Cortex of kidney (tissue), 1 donor: ENCODE data around the gene CACNA1F.
A peak's percentile ranks its signal among the peaks of the same experiment; 100 is the strongest.

Experiments used
- DNase-seq: peaks from one replicate; lab custom pipeline; 2025; lab: John Stamatoyannopoulos, UW

The CACNA1F gene

DNA sequence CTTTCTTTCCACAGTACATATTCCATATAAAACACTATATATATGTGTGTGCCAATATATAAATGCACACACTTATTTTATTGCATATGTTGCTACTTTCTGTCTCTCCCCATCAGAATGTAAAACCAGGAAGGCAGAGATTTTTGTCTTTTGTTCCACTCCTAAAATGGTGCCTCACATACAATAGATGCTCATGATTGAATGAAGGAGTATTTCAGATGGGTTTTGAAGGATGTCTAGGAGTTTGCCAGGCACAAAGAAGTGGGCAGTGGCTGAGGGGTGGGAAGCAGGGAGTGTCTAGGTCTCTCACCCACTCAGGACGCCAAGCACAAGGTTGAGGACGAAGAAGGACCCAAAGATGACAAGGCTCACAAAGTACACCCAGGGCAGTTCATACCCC lies 5.4 kb downstream of the CACNA1F start:
- no peak for DNase-seq

DNA sequence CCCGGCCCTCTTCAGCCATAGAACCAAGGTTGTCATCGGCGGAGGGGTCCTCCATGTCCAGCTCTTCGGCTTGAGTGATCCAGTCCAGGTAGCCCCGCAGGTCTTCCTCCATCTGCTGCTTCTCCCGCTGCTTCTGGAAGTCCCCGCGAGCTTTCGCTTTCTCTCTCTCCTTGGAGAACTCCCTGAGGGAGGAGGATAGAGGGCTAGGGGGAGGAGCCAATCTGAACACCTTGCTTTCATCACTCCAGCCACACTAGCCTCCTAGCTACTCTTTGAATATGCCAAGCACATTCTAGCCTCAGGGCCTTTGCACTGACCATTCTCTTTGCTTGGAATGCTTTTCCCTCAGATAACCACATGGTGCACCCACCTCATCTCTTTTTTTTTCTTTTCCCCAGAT lies 6.2 kb downstream of the CACNA1F start:
- DNase-seq, result no peak

DNA sequence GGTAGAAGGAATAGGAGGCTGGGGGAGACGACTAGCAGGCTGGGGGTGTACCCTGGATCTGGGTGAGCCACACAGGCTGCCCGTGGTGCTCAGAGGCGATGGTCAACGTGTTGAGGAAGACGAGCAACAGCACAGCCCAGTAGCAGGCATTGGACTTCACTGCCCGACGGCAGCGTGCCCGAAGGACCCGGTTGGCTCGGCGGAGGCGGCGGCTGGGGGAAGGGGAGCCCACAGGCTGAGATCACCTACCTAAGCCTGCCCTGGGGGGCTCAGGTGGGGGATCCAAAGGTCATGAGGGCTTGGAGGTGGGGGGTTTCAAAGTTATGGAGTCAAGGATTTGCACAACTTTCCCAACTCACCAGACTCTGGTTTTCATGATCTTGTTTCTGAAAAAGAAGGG lies 7.3 kb downstream of the CACNA1F start:
- no peak for DNase-seq

DNA sequence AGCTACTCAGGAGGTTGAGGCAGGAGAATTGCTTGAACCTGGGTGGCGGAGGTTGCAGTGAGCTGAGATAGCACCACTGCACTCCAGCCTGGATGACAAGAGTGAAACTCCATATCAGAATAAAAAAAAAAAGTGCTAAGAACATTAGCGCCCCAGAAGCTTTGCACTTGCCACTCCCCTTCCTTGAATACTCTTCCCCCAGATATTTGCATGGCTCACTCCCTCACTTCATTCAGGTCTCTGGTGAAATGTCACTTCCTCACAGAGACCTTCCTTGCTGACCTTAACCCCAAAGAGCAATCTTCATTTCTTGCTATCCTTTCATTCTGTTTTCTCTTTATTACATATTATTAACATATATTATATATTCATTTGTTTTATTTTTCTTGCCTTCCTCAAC lies 11.3 kb downstream of the CACNA1F start:
- no peak for DNase-seq

DNA sequence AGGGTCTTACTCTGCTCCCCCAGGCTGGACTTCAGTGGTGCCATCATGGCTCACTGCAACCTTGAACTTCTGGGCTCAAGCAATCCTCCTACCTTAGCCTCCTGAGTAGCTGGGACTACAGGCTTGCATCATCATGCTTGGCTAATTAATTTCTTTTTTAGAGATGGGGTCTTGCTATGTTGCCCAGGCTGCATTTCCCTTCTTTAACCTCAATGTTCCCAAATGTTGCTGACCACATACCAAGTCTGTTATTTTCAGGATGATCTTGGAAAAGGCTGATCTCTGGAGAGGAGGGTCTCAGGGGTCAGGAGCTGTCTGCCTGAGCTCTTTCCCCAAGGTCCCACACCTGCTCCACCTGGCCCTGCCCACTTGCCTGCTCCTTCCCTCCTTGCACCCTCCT lies 13.0 kb downstream of the CACNA1F start:
- no peak for DNase-seq

DNA sequence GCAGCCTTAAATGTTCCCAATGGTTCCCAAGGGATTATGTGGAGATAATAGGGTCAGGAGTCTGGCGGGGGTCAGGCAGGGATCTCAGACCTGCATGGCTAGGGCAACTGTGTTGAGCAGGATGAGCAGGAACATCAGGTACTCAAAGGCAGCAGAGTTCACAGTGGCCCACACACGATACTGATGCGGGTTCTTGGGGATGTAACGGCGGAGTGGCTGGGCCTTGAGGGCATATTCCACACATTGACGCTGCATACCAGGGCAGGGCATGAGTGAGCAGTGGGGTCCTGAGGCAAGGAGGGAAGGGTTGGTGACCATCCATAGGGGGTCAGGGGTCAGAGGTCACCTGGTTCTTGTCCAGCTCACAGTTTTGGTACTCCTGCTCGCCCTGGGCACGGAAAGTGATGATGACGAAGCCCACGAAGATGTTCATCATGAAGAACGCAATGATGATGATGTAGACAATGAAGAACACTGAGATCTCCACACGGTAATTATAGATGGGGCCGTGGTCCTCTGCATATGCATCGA lies 18.1 kb downstream of the CACNA1F start:
- no peak for DNase-seq

DNA sequence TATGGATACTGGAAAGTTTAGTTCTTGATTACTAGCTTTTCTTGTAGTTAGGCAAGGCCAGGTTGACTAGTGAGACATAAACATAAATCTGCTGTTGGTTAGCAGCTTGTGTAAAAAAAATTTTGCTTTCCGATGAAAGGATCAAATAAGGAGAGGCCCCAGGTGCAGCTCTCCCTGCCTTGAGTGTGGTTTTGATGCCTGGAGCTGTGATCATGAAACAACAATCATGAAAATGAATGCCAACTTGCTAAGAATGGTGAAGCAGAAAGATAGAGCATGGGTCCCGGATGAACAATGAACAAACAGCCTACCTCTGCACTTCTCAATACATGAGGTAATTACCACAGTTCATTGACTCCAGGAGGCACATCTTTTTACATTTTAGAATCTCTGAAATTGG lies 18.7 kb downstream of the CACNA1F start:
- DNase-seq, result no peak

DNA sequence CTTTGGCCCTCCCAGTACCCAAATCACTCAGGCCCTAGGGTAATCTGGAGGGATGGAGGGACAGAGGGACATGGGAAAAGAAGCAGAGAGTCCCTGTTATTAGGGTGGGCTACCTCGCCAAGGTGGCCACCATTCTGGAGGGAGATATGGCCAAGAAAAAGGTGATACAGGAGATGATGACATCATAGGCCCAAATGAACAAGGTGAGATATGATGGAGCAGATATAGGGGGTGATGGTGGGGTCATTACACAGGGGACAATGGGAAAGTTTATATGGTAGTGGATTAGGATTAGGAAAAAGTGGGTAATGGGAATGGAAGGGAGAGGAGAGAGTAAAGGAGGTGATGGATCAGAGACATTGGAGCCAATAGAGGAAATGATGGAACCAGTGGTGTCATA lies 20.3 kb downstream of the CACNA1F start:
- no peak for DNase-seq

DNA sequence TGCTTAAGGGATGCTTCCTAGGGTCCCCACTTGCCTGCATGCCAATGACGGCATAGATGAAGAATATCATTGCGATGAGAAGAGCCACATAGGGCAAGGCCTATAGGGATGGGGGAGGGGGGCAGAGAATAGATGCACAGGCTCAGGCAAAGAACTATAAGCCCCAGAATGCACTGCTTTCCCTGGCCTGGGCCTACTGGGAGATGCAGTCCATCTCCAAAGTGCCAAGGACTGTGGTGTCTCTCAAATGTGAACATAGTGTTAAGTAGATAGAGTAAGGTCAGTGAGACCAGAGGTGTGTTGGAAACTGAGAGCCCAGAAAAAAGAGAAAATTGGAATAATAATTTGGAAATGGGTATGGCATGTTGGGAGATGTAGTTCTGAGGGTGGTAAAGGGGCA lies 20.9 kb downstream of the CACNA1F start:
- DNase-seq, result no peak

DNA sequence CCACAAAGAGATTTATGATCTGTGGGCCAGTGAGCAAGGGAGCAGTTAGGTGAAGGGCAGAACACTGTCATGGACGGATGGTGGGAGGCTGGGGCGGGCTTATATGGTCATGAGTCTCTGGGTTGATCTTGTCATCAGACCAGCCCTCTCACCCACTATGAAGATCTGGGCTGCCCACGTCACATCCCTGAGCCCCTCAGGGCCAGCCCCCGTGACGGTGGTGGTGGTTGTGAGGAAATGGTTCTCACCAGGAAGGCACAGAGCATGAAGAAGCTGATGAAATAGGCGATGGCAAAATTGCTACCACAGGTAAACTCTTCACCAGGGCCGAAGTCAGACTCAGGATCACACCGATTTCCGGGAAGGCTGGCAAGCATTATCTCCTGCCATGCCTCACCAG lies 22.1 kb downstream of the CACNA1F start:
- DNase-seq, result no peak

DNA sequence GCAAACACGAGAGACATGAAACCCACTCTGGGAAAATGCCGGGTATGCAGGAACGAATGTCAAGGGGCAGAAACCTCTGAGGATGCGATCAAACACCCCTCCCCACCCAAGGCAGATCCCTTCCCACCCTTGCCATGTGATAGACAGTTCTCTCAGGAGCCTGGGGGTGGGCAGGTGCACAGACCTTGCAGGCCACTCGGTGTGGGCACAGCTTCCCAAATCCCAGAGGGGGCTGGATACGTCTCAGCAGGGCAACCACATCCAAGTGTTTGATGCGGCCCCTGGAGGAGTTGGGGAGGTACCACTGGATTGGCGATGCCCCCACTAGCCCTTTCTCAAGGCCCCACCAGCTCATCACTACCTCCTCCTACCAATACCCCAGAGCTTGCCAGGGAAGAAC lies 22.7 kb downstream of the CACNA1F start:
- no peak for DNase-seq

DNA sequence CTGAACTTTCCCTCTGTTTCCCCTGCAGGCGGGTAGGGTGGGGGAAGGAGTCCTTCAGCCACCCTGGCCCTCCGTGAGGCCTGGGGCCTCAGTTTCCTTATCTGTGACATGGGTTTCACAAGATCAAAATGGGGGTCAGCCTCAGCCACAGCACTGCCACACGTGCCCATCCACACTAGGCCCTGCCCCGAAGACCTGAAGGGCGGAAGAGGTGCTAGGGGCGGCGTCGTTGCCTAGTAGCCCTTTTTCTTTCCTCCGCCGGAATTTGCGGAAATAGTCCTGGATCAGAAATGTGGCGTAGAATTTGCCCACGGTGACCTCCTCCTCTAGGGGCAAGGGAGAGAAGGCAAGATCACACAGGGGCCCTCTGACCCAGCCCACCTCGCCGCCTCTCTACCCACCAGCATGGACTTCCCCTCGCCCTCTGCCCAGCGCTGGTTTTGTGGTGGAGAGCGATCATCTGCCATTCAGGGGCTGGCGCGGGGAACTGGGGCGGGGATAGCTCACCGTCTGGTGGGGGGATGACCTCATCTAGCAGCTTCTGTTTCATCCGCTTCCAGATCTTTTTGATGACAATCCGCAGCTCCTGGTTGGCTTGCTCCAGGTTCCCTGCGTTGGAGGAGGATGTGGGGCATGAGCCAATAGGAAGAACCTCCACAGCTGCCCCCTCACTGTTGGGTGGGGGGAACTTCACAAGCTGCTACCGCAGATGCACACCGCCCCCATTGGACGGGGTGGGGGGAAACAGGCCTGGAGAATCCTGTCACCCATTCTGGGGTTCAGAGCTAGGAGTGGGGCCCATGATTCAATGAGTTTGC lies 23.5 kb downstream of the CACNA1F start:
- DNase-seq, result no peak

DNA sequence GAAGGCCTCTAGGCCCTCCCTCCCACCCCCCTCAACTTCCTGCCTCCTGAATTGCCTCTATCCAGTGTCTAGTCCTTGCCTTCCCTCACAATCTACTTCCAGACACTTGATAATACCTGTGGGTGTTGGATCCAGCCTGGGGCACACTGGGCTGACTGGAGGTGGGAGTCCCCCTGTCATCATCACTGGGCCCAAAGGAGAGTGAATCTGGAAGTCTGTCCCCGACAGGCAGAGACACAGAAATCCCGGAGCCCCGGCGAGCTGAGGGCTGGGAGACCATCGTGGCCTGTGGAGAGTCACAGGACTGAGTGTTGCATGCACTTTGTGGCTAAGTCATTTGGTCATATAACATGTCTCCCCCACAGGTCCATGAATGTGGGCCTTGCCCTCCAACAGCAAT lies 24.7 kb downstream of the CACNA1F start:
- DNase-seq, result no peak

DNA sequence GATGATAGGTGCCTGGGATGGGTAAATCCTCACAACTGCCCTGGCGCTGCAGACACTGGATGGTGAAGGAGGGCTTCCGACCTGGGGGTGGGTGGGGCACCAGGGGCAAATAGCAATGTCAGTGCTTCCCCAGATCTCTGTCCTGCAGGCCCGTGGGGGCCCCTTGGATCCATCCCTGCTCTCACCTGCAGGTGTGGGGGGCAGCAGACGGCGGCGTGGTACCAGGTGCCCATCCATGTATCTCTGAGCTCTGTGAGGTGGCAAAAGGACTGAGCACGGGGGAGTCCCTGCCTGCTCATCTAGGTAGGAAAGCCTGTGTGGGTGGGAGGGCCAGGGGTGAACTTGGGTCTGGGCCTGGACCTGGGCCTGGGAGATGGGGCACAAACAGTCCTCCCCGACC lies 26.6 kb downstream of the CACNA1F start:
- DNase-seq, result no peak

DNA sequence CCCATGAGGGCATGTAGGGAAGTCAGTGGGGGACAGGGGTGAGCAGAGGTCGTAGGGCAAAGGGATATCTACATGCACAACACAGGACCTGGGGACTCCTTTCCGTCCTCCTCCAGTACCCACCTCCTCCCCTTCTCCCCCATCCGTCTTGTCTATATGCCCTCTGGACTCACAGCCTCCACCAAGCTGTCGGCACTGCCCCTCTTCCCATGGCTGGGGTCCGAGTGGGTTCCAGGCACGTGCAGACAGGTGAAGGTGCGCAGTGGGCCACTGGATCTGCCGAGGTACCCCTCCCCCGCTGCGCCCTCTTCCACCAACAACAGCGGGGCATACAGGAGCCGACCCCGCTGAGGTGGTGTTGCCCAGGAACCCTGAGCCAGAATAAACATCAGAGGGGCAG lies 27.7 kb downstream of the CACNA1F start:
- no peak for DNase-seq

DNA sequence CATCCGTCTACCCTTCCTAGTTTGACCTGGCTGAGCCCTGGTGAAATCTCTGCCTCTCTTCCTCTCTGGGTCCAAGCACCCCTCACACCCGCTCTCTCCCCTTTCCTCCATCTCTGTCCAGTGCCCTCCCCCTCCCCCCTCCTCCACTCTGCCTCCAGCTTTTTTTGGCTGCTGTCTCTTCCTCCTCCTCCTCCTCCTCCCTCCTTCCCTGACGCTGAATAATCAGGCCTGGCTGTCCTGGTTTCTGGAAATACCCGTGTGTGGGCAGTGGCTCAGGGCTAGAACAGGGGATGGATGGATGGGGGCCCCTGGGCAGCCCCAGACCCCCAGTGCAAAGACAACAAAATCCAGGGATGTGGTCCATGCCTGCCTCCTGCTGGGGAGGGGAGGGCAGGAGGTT lies 28.4 kb downstream of the CACNA1F start:
- no peak for DNase-seq

DNA sequence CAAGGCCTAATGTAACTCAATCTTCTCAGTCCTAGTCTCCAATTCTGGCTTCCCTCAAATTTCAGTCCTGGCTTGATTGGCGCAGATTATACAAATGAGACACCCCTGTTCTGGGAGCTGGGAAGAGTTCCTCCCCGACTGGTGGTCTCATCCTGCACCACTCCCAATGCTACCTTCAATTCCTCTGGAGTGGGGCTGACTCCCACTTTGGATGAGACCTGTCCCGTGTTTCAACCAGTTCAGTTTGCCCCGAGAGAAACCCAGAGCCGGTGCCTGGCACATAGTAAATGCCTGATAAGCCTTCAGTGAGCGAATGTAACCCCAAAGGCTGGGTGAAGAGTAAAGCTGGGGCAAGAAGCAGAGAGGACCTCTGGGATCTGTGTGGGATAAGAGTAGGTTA lies 29.1 kb downstream of the CACNA1F start:
- no peak for DNase-seq

DNA sequence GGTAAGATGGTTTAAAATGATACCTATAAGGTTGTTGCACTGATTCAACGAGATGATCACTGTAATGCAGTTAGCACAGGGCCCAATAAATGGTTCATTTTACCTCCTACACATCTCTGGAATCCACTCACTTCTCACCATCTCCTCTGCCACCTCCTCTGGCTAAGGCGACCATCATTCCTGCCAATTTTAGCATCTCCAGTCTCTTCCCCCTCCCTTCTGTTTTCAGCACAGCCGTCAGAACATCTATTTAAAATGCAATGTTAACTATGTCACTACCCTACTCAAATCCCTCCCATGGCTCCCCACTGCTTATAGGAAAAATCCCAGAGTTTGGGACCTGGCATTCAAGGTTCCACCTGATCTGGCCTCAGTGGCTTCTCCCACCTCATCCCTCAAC lies 29.6 kb downstream of the CACNA1F start:
- DNase-seq, result no peak

DNA sequence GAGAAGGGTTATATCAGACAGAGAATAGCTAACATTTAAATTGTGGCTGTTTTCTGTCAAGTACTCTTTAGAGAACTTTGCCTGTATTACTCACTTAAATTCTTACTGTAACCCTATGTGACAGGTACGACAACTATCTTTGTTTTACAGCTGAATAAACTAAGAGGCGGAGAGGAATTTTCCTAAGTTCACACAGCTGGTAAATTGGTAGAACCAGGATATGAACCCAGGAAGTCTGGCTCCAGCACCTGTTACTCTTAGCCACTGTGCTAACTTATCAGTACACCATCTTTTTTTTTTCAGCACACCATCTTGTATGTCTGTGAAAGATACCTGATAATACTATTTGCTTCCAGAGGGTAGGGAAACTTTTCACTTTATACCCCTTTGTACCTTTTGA lies 31.1 kb downstream of the CACNA1F start:
- DNase-seq, result no peak

DNA sequence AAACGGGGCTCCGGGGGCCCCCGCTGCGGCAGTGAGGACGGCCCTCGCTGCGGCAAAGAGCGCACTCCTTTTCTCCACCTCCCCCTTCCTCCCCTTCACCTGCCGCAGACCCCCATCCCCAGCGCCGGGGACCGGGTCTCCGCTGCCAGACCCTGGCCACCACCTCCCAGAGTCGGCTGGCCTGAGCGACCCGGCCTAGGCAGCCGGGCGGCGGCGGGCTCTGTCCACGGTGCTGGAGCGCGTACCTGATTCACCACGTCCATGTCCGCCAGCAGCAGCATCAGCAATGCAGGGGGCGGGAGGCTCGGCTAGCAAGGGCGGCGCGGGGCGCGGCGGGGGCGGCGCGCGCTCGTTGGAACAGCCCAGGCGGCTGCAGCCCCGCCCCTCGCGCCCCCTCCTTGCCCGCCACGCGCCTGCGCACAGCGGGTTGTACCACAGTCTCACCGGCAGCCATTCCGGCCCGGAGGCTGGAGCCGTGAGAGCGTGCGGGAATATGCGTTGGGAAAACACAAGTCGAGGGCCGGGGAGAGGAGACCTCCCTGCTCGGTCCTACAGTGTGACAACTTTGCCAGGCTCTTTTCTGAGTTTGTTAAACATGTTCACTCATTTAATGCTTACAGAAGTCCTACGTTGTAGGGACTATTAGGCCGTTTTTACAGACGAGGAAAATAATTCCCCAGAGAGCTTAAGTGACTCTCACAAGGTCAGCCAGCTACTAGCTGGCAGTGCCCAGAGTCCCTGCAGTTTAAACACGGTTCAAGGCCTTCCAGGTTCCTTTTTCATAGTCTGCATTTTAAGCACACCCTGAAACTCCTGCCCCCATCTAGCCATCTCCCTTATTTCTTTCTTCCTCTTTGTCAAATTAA lies 33.0 kb downstream of the CACNA1F start, which contains the start of gene SYP:
SYP (minus strand) TSS at position 288 of the 866 bp plus-strand sequence; CDS start at position 281, 7 bp downstream.
- peak; percentile 31 for DNase-seq

DNA sequence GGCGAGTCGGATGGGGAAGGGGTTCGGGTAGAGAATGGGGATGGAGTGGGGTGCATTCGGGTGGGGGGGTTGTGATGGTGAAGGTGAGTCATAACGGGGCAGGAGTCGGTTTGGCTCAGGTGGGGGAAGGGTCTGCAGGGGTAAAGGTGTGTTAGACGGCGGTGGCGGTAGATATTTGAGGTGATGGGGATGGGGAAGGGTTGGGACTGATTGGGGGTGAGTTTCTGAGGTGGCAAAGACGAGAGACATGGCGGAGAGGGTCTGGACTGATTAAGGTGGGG lies 33.9 kb downstream of the CACNA1F start:
- DNase-seq, result no peak

DNA sequence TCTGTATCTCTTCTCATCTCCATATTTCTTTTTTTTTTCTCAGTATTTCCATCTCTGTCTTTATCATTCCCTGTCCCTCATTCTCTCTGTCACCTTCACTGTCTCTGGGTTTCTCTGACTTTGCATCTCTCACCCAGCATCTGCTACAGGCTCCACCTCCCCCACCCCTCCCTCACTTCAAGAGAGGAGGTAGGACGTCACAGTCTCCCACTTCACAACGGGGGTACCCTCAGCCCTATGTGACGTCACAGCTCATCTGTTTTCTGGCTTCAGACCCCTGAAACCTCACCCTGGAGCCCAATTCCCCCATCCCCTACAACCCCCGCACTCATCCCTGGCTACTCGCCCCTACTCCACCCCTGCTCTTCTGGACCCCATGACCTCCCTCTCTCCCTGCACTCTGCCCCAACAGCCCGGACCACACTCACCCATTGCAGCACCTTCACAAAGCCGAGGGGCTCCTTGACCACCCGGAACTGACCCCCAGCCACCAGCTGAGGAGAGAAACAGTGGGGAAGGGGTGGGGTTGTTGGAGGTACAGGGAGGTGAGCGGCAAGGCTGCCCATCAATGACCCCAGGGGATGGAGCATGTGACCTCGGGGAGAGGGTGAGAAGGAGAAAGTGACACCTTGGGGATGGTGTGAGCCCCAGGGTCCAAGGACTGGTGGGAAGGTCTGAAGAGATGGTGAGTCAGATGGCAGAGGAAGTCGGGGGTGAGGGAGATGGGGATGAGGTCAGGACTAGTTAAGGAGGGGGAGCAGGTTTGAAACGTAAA lies 34.4 kb downstream of the CACNA1F start:
- no peak for DNase-seq
